GM12873 (cell line): ENCODE measurements around the gene IL22RA1.

Experiments
- CTCF ChIP-seq: IDR thresholded peaks from 2 replicates; pipeline ENCODE4 v1.5.1; 2012; ENCODE audit warnings: low read depth, mild to moderate bottlenecking, moderate library complexity, low read length, control low read depth; ENCODE audit not compliant: insufficient read depth; ENCODE audit errors: missing control alignments

IL22RA1 gene

GRCh38 chr1:24111996-24112779 lies 30.8 kb downstream of the IL22RA1 start, which contains the start of gene MYOM3:
Gene MYOM3, minus strand, starts transcription at chr1:24112135. Its CDS starts 3,499 bp downstream, at chr1:24108636.
- peak; percentile 57 for TF ChIP-seq CTCF

GRCh38 chr1:24111262-24111995 lies 31.5 kb downstream of the IL22RA1 start:
- no peak for TF ChIP-seq CTCF

- no peak for TF ChIP-seq CTCF
These were observed 32.2 kb downstream of the IL22RA1 start for GRCh38 chr1:24110642-24111261.

GRCh38 chr1:24109686-24110475 lies 33.1 kb downstream of the IL22RA1 start:
- no peak for TF ChIP-seq CTCF

- no peak for TF ChIP-seq CTCF
These were observed 33.8 kb downstream of the IL22RA1 start for GRCh38 chr1:24109166-24109483.

GRCh38 chr1:24108334-24109165 lies 34.4 kb downstream of the IL22RA1 start:
- no peak for TF ChIP-seq CTCF
